ENCODE results near the gene DLEC1.

Gene DLEC1

GRCh38 chr3:38002940-38003339 lies 36.1 kb upstream of the DLEC1 start:
- no peak for DNase-seq

DNA sequence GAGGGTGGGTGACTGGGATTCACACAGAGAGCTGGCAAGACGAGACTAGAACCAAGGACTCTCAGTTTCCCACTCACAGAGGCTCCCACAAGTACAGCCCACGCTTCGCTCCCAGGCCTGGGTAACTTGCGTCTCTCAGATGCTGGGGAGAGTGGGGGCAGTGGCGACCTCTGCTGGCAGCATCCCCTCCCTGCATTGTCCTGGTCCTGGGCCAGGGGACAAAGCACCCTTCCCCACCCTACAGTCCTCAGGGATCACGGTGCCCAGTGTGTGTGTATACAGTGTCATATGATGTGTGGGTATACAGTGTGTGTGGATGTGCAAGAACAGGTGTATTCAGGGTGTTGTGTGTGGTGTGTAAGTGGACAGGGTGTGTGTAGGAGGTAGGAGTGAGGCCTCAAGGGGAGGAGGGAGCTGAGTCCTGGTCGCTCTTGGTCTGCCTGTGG lies 35.6 kb upstream of the DLEC1 start:
- DNase-seq: peak; percentile 88

GRCh38 chr3:38003817-38004414 lies 35.1 kb upstream of the DLEC1 start:
- no peak for DNase-seq

GRCh38 chr3:38004415-38005075 lies 34.5 kb upstream of the DLEC1 start:
- peak; percentile 74 for DNase-seq

- DNase-seq: peak; percentile 73
Measured at GRCh38 chr3:38005076-38006020, 33.7 kb upstream of the DLEC1 start.

DNA sequence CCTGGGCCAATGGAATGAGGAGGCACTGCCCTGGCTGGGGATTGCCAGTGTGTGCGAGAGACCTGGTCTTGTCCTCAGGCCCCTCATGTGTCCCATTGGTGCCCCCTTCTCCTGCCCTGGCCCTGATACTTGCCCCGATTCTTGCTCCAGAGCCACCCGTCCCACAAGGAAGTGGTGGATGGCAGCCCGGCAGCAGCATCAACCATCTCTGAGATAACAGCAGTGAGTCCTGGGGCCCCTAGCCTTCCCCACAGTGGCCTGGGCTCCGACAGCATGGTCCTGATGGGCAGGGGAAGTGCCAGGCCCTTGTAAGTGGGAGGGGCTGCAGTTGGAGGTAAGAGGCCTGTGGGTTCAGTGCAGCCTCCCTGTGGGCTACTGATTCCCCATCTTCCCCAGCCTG lies 33.0 kb upstream of the DLEC1 start:
- DNase-seq: no peak

- no peak for DNase-seq
Measured at GRCh38 chr3:38006445-38006995, 32.5 kb upstream of the DLEC1 start.

DNA sequence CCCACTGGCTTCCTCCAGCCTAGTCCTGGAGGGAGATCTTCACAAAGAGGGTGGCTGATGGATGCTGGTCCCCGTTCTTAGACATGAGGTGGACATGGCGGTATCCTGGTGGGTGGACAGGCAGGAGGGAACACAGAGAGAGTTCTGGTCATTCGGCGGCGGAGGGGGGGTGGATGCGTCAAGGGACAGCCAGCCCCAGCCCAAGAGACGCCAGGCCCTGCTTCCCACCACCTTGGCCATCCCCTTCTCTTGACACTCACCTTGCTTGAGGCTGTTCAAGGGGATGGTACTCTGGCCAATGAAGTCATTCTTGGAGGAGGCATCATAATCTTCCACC lies 31.3 kb upstream of the DLEC1 start:
- no peak for DNase-seq

DNA sequence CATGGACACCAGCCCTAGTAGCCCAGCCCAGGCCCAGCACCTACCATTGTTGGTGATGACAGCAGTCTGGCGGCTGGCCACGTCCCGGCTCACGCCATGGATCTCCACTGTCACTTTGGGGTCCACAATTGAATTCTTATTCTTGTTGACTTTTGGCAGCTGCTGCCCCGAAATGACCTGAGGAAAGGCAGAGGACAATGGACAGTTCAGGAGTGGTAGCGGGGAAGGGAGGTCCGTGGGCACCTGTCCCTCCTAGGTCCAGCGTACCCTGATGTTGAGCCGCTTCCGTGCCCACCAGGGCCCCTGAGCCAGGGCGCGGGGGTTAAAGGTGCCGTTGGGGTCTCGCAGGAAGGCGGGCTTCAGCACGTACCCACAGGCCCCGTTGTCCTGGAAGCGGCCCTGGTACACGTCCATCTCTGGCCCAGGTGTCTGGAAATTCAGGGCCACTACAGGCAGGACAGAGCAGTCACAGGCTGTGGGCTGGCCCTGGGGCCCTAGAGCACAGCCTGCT lies 30.8 kb upstream of the DLEC1 start:
- DNase-seq: no peak

DNA sequence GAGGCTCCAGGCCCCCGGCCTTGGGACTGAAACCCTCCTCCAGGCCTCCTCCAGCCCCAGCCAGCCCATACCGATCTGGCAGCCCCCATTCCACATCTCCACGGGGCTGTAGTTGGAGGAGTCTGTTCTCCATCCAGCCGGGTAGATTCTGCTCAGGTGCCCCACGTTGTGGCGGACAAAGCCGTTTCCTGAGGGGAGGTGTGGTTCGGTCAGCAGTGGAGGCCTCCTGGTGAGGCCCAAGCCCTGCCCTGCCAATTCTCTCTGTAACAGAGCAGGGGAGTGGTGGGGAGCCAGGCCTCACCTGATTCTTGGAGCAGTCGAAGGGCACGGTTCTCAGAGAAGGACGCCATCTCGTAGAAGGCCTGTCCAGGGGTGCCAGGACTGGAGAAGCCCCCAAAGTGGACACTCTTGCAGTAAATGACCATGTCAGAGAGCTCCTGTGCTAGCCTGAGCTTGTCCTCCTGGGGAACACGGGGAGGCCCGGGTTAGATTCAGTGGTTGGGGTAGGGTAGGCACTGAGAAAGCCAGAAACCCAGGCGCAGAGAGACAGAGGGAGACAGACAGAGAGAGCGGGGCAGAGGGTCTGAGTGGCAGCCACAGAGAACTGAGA lies 29.9 kb upstream of the DLEC1 start:
- no peak for DNase-seq

GRCh38 chr3:38009807-38010591 lies 29.0 kb upstream of the DLEC1 start:
- DNase-seq: no peak

- no peak for DNase-seq
Measured at GRCh38 chr3:38011111-38011510, 27.9 kb upstream of the DLEC1 start.

DNA sequence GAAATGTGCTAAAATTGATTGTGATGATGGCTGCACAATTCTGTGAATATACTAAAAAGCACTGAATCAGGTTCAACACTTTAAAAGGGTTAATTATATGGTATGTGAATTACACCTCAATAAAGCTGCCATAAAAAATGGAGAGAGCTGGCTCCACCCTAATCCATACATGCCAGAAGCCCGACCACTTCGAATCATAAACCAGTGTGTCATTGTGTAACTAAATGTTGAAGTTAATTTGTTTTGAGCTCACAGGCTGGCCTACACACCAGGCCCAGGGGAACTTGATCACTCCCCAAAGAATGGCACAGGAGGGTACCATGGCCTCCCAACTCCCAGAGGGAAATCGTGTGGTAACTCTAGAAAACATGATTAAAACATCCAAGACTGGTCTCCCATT lies 23.5 kb upstream of the DLEC1 start:
- no peak for DNase-seq

- DNase-seq: no peak
Measured at GRCh38 chr3:38015984-38016383, 23.0 kb upstream of the DLEC1 start.

- DNase-seq: no peak
Measured at GRCh38 chr3:38016410-38016809, 22.6 kb upstream of the DLEC1 start.

GRCh38 chr3:38016847-38017444 lies 22.1 kb upstream of the DLEC1 start:
- no peak for DNase-seq

DNA sequence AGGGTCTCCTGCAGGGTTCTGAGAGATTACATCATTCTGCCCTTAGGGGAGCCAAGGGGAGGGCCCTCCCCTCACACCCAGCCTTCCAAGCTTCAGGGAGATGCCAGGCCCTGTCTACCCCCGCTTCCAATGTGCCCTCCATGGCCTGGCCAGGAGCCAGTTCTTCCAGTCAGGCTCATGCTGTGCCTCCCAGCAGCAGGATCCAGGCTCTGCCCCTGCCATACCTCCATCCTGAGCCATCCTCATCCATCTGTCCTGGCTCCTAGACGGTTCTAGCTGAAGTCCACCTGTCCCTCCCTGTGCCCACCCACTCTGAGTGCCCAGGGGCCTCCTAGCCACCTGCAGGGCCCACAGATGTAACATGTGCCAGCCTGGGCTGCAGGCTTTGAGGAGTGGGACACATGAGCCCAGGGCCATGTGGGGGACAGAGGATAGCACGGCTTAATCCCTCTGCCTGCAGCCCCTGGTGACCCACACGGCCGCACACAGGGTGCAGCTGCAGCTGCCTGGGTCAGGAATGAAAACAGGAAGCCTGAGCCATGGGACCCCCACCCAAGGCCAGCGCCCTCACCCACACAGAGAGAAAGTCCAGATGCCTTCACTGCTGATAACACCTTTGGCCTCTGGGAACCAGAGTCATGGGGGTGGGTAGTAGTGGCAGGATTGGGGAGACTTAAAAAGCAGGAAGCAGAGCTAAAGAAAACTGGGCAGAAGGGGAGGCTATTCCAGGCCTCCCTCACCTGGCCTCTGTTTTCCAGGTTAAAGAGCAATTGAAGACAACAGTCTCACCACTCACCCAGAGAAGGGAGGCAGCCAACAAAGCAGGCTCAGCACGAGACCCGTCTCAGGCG lies 21.3 kb upstream of the DLEC1 start:
- no peak for DNase-seq

- no peak for DNase-seq
Measured at GRCh38 chr3:38018296-38019266, 20.4 kb upstream of the DLEC1 start.

GRCh38 chr3:38019658-38020341 lies 19.2 kb upstream of the DLEC1 start:
- DNase-seq: no peak

Data from retina (tissue), 1 donor.